Measurements from ENCODE around the gene TUBD1. TPM values are rescaled to one million over a fixed set of nuclear protein-coding genes. Genes with fewer than 3 reads are reported as not detected.

TUBD1 gene
- total and polyA plus RNA-seq, 2 of the 13 experiments (the other 11 are each of a cell fraction or from before 2014, with no cell fraction given) = 18.2 to 25.9 TPM

DNA sequence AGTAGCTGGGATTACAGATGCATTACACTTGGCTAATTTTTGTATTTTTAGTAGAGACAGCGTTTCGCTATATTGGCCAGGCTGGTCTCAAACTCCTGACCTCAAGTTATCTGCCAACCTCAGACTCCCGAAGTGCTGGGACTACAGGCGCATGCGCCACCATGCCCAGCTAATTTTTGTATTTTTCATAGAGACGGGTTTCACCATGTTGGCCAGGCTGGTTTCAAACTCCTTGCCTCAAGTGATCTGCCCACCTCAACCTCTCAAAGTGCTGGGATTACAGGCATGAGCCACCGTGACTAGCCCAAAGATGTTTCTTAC, 39.9 kb downstream of the TUBD1 start (continued):
- TF ChIP-seq ZNF318 (CRISPR knock-in tag; IDR thresholded peaks at IDR 0.05) = 0 out of 2 replicates have a peak, but pooled peaks have one; percentile 13
- TF ChIP-seq ZNF572 (CRISPR knock-in tag; IDR thresholded peaks at IDR 0.05) = 0 out of 2 replicates have a peak, but pooled peaks have one; percentile 46
- 0 out of 2 replicates have a peak, but pooled peaks have one; percentile 54 for TF ChIP-seq ZBTB38 (CRISPR knock-in tag; IDR thresholded peaks at IDR 0.05)
- TF ChIP-seq ZNF274 (CRISPR knock-in tag; IDR thresholded peaks at IDR 0.05) = 0 out of 2 replicates have a peak, but pooled peaks have one; percentile 34
- peak; percentile 48; the same call in 1 of the 2 replicates for TF ChIP-seq KDM5B (CRISPR knock-in tag; IDR thresholded peaks at IDR 0.05; ENCODE audit: borderline replicate concordance)
- 0 out of 2 replicates have a peak, but pooled peaks have one; percentile 12 for TF ChIP-seq ZMYM3 (CRISPR knock-in tag; IDR thresholded peaks at IDR 0.05)
- TF ChIP-seq FOXC1 (CRISPR knock-in tag; IDR thresholded peaks at IDR 0.05; ENCODE audit: borderline replicate concordance) = 0 out of 2 replicates have a peak, but pooled peaks have one; percentile 11
- TF ChIP-seq ATF1 (CRISPR knock-in tag; IDR thresholded peaks at IDR 0.05) = 0 out of 2 replicates have a peak, but pooled peaks have one; percentile 8
- TF ChIP-seq ZNF766 (CRISPR knock-in tag; IDR thresholded peaks at IDR 0.05; ENCODE audit: borderline replicate concordance) = 0 out of 2 replicates have a peak, but pooled peaks have one; percentile 5
- peak; percentile 28; the same call in 1 of the 2 replicates for TF ChIP-seq ZNF687 (CRISPR knock-in tag; IDR thresholded peaks at IDR 0.05)
- TF ChIP-seq SP4 (CRISPR knock-in tag; IDR thresholded peaks at IDR 0.05) = peak; percentile 6; the same call in 1 of the 2 replicates
